ENCODE results near the gene SPTBN1.

GRCh38 chr2:54524226-54524991, 68.3 kb downstream of the SPTBN1 start:
- TF ChIP-seq EZH2 (IDR thresholded peaks at IDR 0.05; ENCODE audit: insufficient read depth, poor library complexity, severe bottlenecking) (no peak), EZH2phosphoT487 (IDR thresholded peaks at IDR 0.05; ENCODE audit: insufficient read depth, low read depth) (no peak)

Measured in GM23248 (cell line).